Middle frontal gyrus (tissue), 1 donor: Measurements from ENCODE around the gene LMBRD1.
A peak's percentile ranks its signal among the peaks of the same experiment; 100 is the strongest.
"Not testable (repeated sequence)": the region's sequence is repeated elsewhere in the genome, so short reads cannot be mapped to it uniquely, and the experiment has no call there.

Experiments used
- DNase-seq: peaks from one replicate; pipeline ENCODE4 v3.0.0-alpha.2; 2015; ENCODE audit warnings: low spot score; ENCODE audit errors: extremely low spot score

Gene LMBRD1

GRCh38 chr6:69756366-69756765 is 40.4 kb downstream of the LMBRD1 start:
- DNase-seq = no peak

- no peak for DNase-seq
These were observed 61.8 kb downstream of the LMBRD1 start for GRCh38 chr6:69735027-69735426.

- DNase-seq = no peak
These were observed 64.2 kb downstream of the LMBRD1 start for GRCh38 chr6:69732640-69733039.

GRCh38 chr6:69732045-69732444 is 64.8 kb downstream of the LMBRD1 start:
- DNase-seq = no peak

- DNase-seq = peak; percentile 31
These were observed 66.8 kb downstream of the LMBRD1 start for GRCh38 chr6:69729870-69730449.

- DNase-seq = no peak
These were observed 74.1 kb downstream of the LMBRD1 start for GRCh38 chr6:69722683-69723082.

GRCh38 chr6:69719602-69720193 is 77.1 kb downstream of the LMBRD1 start:
- DNase-seq = no peak

- no peak for DNase-seq
These were observed 90.1 kb downstream of the LMBRD1 start for GRCh38 chr6:69706724-69707123.

- no peak for DNase-seq
These were observed 90.9 kb downstream of the LMBRD1 start for GRCh38 chr6:69705954-69706353.

GRCh38 chr6:69704916-69705315 is 91.9 kb downstream of the LMBRD1 start:
- DNase-seq = no peak

- no peak for DNase-seq
These were observed 97.2 kb downstream of the LMBRD1 start for GRCh38 chr6:69699655-69700054.

GRCh38 chr6:69696273-69696672 is 100.5 kb downstream of the LMBRD1 start:
- no peak for DNase-seq

- DNase-seq = no peak
These were observed 103.0 kb downstream of the LMBRD1 start for GRCh38 chr6:69693762-69694161.

GRCh38 chr6:69690986-69691385 is 105.8 kb downstream of the LMBRD1 start:
- DNase-seq = no peak

GRCh38 chr6:69680302-69680701 is 116.5 kb downstream of the LMBRD1 start:
- no peak for DNase-seq

- no peak for DNase-seq
These were observed 123.5 kb downstream of the LMBRD1 start for GRCh38 chr6:69673298-69673697.

GRCh38 chr6:69668916-69669315 is 127.9 kb downstream of the LMBRD1 start:
- no peak for DNase-seq

- not testable (repeated sequence) for DNase-seq
These were observed 130.0 kb downstream of the LMBRD1 start for GRCh38 chr6:69666779-69667178.

- DNase-seq = no peak
These were observed 131.4 kb downstream of the LMBRD1 start for GRCh38 chr6:69665437-69665836.

GRCh38 chr6:69664551-69664950 is 132.3 kb downstream of the LMBRD1 start:
- no peak for DNase-seq

- DNase-seq = no peak
These were observed 133.6 kb downstream of the LMBRD1 start for GRCh38 chr6:69663215-69663614.

- DNase-seq = no peak
These were observed 146.1 kb downstream of the LMBRD1 start for GRCh38 chr6:69650703-69651102.

GRCh38 chr6:69647726-69648125 is 149.1 kb downstream of the LMBRD1 start:
- no peak for DNase-seq
